ENCODE measurements around the gene KRT23.

The KRT23 gene

DNA sequence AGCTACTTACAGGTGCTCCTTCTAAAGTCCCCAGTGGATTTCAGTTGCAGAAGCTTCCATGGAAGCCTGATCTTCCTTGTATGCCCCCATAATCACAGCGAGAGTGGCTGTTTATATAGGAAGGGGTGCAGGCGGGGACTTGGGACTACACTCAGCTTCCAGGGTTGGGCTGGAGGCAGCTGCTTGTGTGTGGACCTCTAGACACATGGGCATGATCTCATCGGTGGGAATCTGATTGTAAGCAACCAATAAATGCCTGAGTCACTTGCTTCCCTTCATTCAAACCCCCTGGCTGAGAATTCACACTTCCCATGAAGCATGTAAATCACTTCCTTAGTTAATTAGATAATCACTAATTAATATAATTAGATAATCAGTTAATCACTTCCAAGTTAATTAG is 51.4 kb downstream of the KRT23 start:
- H3K36me3 ChIP-seq (ENCODE audit: control insufficient read depth in 2 of 2, insufficient read depth in 1 of 2, low read length in 2 of 2) = no peaks in the 10 kb centered on the region
- no peak overlapping the region for H3K4me3 ChIP-seq (ENCODE audit: low read depth, low read length)
- H3K9me3 ChIP-seq (ENCODE audit: control insufficient read depth, insufficient read depth, low read depth, low read length) = no peaks in the 10 kb centered on the region
- no peak overlapping the region for H3K27ac ChIP-seq (ENCODE audit: extremely low read depth, low read depth, low read length)
- no peaks in the 10 kb centered on the region for H3K4me1 ChIP-seq (ENCODE audit: control insufficient read depth, insufficient read depth, low read length)
- ChIA-PET POLR2A (no interaction called here), CTCF (interaction anchor here (0.7 to 2.2 kb wide), 4 partner anchors 13 to 762 kb away, joined by 3 to 5 read pairs (median 4); no protein-coding TSS in a partner anchor)
- no peak for TF ChIP-seq ZNF354C (tag by site-specific recombination; IDR thresholded peaks at IDR 0.05; ENCODE audit: borderline replicate concordance, low read depth)
- TF ChIP-seq KLF17 (tag by site-specific recombination; IDR thresholded peaks at IDR 0.05) = no peak
- no peak for TF ChIP-seq ZNF530 (tag by site-specific recombination; IDR thresholded peaks at IDR 0.05; ENCODE audit: low read depth)
- TF ChIP-seq GFI1B (tag by site-specific recombination; IDR thresholded peaks at IDR 0.05) = no peak
- TF ChIP-seq ZNF692 (tag by site-specific recombination; IDR thresholded peaks at IDR 0.05) = peak; percentile 29; the same call in 1 of the 2 replicates
- 0 out of 2 replicates have a peak, but pooled peaks have one; percentile 31 for TF ChIP-seq ZNF394 (tag by site-specific recombination; IDR thresholded peaks at IDR 0.05; ENCODE audit: borderline replicate concordance)
- TF ChIP-seq, protein P1, sequence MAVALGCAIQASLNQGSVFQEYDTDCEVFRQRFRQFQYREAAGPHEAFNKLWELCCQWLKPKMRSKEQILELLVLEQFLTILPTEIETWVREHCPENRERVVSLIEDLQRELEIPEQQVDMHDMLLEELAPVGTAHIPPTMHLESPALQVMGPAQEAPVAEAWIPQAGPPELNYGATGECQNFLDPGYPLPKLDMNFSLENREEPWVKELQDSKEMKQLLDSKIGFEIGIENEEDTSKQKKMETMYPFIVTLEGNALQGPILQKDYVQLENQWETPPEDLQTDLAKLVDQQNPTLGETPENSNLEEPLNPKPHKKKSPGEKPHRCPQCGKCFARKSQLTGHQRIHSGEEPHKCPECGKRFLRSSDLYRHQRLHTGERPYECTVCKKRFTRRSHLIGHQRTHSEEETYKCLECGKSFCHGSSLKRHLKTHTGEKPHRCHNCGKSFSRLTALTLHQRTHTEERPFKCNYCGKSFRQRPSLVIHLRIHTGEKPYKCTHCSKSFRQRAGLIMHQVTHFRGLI (tag by site-specific recombination; IDR thresholded peaks at IDR 0.05) = peak; percentile 54; the same call in 1 of the 2 replicates
- no peak for TF ChIP-seq ZNF175 (tag by site-specific recombination; IDR thresholded peaks at IDR 0.05)
- TF ChIP-seq ZNF274 (IDR thresholded peaks at IDR 0.05; ENCODE audit: low read length) = no peak
- no peak for TF ChIP-seq ZNF274 (tag by site-specific recombination; IDR thresholded peaks at IDR 0.05; ENCODE audit: borderline replicate concordance)
- TF ChIP-seq, protein P2, sequence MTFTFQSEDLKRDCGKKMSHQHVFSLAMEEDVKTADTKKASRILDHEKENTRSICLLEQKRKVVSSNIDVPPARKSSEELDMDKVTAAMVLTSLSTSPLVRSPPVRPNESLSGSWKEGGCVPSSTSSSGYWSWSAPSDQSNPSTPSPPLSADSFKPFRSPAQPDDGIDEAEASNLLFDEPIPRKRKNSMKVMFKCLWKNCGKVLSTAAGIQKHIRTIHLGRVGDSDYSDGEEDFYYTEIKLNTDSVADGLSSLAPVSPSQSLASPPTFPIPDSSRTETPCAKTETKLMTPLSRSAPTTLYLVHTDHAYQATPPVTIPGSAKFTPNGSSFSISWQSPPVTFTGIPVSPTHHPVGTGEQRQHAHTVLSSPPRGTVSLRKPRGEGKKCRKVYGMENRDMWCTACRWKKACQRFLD (tag by site-specific recombination; IDR thresholded peaks at IDR 0.05) = no peak
- TF ChIP-seq ZNF785 (tag by site-specific recombination; IDR thresholded peaks at IDR 0.05) = no peak
- TF ChIP-seq, protein P3, sequence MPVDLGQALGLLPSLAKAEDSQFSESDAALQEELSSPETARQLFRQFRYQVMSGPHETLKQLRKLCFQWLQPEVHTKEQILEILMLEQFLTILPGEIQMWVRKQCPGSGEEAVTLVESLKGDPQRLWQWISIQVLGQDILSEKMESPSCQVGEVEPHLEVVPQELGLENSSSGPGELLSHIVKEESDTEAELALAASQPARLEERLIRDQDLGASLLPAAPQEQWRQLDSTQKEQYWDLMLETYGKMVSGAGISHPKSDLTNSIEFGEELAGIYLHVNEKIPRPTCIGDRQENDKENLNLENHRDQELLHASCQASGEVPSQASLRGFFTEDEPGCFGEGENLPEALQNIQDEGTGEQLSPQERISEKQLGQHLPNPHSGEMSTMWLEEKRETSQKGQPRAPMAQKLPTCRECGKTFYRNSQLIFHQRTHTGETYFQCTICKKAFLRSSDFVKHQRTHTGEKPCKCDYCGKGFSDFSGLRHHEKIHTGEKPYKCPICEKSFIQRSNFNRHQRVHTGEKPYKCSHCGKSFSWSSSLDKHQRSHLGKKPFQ (tag by site-specific recombination; IDR thresholded peaks at IDR 0.05) = 0 out of 2 replicates have a peak, but pooled peaks have one; percentile 39
- no peak for TF ChIP-seq MEIS1 (CRISPR knock-in tag; IDR thresholded peaks at IDR 0.05; ENCODE audit: borderline replicate concordance)
- no peak for TF ChIP-seq KLF16 (tag by site-specific recombination; IDR thresholded peaks at IDR 0.05)
- no peak for TF ChIP-seq ZBTB44 (tag by site-specific recombination; IDR thresholded peaks at IDR 0.05)
- TF ChIP-seq ZNF248 (tag by site-specific recombination; IDR thresholded peaks at IDR 0.05) = no peak
- TF ChIP-seq KLF9 (tag by site-specific recombination; IDR thresholded peaks at IDR 0.05; ENCODE audit: low read depth) = no peak
- TF ChIP-seq, protein P4, sequence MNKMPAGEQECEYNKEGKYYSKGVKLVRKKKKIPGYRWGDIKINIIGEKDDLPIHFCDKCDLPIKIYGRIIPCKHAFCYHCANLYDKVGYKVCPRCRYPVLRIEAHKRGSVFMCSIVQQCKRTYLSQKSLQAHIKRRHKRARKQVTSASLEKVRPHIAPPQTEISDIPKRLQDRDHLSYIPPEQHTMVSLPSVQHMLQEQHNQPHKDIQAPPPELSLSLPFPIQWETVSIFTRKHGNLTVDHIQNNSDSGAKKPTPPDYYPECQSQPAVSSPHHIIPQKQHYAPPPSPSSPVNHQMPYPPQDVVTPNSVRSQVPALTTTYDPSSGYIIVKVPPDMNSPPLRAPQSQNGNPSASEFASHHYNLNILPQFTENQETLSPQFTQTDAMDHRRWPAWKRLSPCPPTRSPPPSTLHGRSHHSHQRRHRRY (tag by site-specific recombination; IDR thresholded peaks at IDR 0.05) = no peak
- no peak for TF ChIP-seq ZNF707 (tag by site-specific recombination; IDR thresholded peaks at IDR 0.05)
- TF ChIP-seq ZNF366 (tag by site-specific recombination; conservative IDR thresholded peaks at IDR 0.05) = no peak
- no peak for TF ChIP-seq ZIC2 (tag by site-specific recombination; IDR thresholded peaks at IDR 0.05)
- TF ChIP-seq PRDM10 (tag by site-specific recombination; IDR thresholded peaks at IDR 0.05) = peak; percentile 41
- no peak for TF ChIP-seq EGR2 (tag by site-specific recombination; IDR thresholded peaks at IDR 0.05; ENCODE audit: low read depth)
- TF ChIP-seq ZNF324 (tag by site-specific recombination; IDR thresholded peaks at IDR 0.05) = no peak

Measured in HEK293 (cell line).